GM12878 (cell line): Measurements from ENCODE around the gene MNAT1.

Experiments
- CTCF ChIP-seq, 3 experiments: IDR thresholded peaks in 2 of 3; conservative IDR thresholded peaks in 1 of 3; 2 replicates each; pipeline ENCODE4 v1.5.1; 2011; ENCODE audit warnings: low read depth in 3 of 3, low read length in 3 of 3, mild to moderate bottlenecking in 3 of 3, control low read depth in 2 of 3, moderate library complexity in 2 of 3, inconsistent platforms in 1 of 3, mixed read lengths in 1 of 3; ENCODE audit not compliant: control insufficient read depth in 2 of 3, insufficient read depth in 1 of 3; ENCODE audit errors: extremely low read depth in 1 of 3
- EZH2 ChIP-seq: IDR thresholded peaks from 2 replicates; pipeline ENCODE4 v1.6.1; 2012; ENCODE audit warnings: low read depth, mild to moderate bottlenecking, control low read depth, inconsistent platforms, low read length, borderline replicate concordance; ENCODE audit not compliant: control insufficient read depth
- LARP7 ChIP-seq: fragments of 450-650 bp; IDR thresholded peaks from 2 replicates; pipeline ENCODE4 v1.6.1; 2017; ENCODE audit warnings: mild to moderate bottlenecking
- MAX ChIP-seq: IDR thresholded peaks from 2 replicates; pipeline ENCODE4 v1.6.1; 2012; ENCODE audit warnings: low read depth, low read length, improper control_type of control experiment
- NFYA ChIP-seq: IDR thresholded peaks from 2 replicates; pipeline ENCODE4 v1.6.1; 2011; ENCODE audit warnings: low read depth, mild to moderate bottlenecking, low read length, improper control_type of control experiment, borderline replicate concordance
- NRF1 ChIP-seq: conservative IDR thresholded peaks from 2 replicates; pipeline ENCODE4 v1.6.1; 2011; ENCODE audit warnings: mild to moderate bottlenecking, low read depth, low read length, improper control_type of control experiment
- POLR2A ChIP-seq: IDR thresholded peaks from 2 replicates; pipeline ENCODE4 v1.6.1; 2011; ENCODE audit warnings: low read depth, mild to moderate bottlenecking, low read length
- POLR2AphosphoS5 ChIP-seq: IDR thresholded peaks from 2 replicates; pipeline ENCODE4 v1.6.1; 2011; ENCODE audit warnings: mild to moderate bottlenecking, low read length, inconsistent platforms
- SIX5 ChIP-seq: IDR thresholded peaks from 2 replicates; pipeline ENCODE4 v1.6.1; 2011; ENCODE audit warnings: mild to moderate bottlenecking, low read depth, low read length, moderate library complexity; ENCODE audit not compliant: severe bottlenecking
- SMAD1 ChIP-seq: fragments of 450-650 bp; IDR thresholded peaks from 2 replicates; pipeline ENCODE4 v1.6.1; 2018; ENCODE audit warnings: mild to moderate bottlenecking, low read depth; ENCODE audit not compliant: partially characterized antibody
- WRNIP1 ChIP-seq: IDR thresholded peaks from 2 replicates; pipeline ENCODE4 v1.6.1; 2011; ENCODE audit warnings: low read depth, low read length, improper control_type of control experiment, borderline replicate concordance
- ZBED1 ChIP-seq: IDR thresholded peaks from 2 replicates; pipeline ENCODE4 v1.6.1; 2016; ENCODE audit warnings: borderline replicate concordance

GRCh38 chr14:60691383-60692113 lies 43.0 kb upstream of the MNAT1 start:
- no peak for TF ChIP-seq LARP7
- no peak for TF ChIP-seq CTCF (IDR thresholded peaks at IDR 0.05 in 2 of 3, conservative IDR thresholded peaks at IDR 0.05 in 1 of 3; ENCODE audit: control insufficient read depth in 2 of 3, extremely low read depth in 1 of 3, insufficient read depth in 1 of 3, low read depth in 3 of 3, low read length in 3 of 3)
- no peak for TF ChIP-seq SMAD1
- TF ChIP-seq MAX, result no peak
- no peak for TF ChIP-seq POLR2AphosphoS5
- no peak for TF ChIP-seq SIX5
- TF ChIP-seq NRF1, result no peak
- TF ChIP-seq ZBED1, result no peak
- TF ChIP-seq WRNIP1, result no peak
- no peak for TF ChIP-seq NFYA
- no peak for TF ChIP-seq EZH2
- no peak for TF ChIP-seq POLR2A
